WTC11 (cell line): ENCODE data around the gene CLCF1. TPM values are rescaled to one million over a fixed set of nuclear protein-coding genes. Genes with fewer than 3 reads are reported as not detected.

Source experiments
- ATAC-seq: fragments of 200-7000 bp; cut with Tn5 transposase; 2 replicates; pipeline ENCODE4 v1.10.0; 2021; ENCODE audit warnings: mild to moderate bottlenecking, moderate library complexity
- CTCF ChIA-PET: fragments of 300-600 bp; sonication (Branson Sonifier 250); formaldehyde crosslinking; loops from one replicate; lab custom pipeline; 2021; ENCODE audit warnings: antibody characterized with exemption; lab: Charles Lee
- POLR2A ChIA-PET: fragments of 350-600 bp; sonication (Branson Sonifier 250); formaldehyde crosslinking; loops from one replicate; lab custom pipeline; 2021; ENCODE audit warnings: antibody characterized with exemption; lab: Charles Lee
- DNase-seq: peaks from one replicate; pipeline ENCODE4 v3.0.0; 2021; ENCODE audit warnings: low spot score
- H3K27ac Mint-ChIP-seq: 2 replicates; pipeline ENCODE4 v1.8.0; 2021; ENCODE audit warnings: mixed read lengths
- H3K27me3 Mint-ChIP-seq: 2 replicates; pipeline ENCODE4 v1.8.0; 2021; ENCODE audit warnings: low read depth, mild to moderate bottlenecking, moderate library complexity, mixed read lengths
- H3K36me3 Mint-ChIP-seq: 2 replicates; pipeline ENCODE4 v1.8.0; 2021; ENCODE audit warnings: mixed read lengths
- H3K4me1 Mint-ChIP-seq: 2 replicates; pipeline ENCODE4 v1.8.0; 2022; ENCODE audit warnings: mixed read lengths
- H3K4me3 Mint-ChIP-seq: 2 replicates; pipeline ENCODE4 v1.8.0; 2021; ENCODE audit warnings: mild to moderate bottlenecking, moderate library complexity, mixed read lengths
- H3K9me3 Mint-ChIP-seq: 2 replicates; pipeline ENCODE4 v1.8.0; 2021; ENCODE audit warnings: mixed read lengths
- ATF1 ChIP-seq: sonication (generic); formaldehyde crosslinking; IDR thresholded peaks from 2 replicates; pipeline ENCODE4 v1.8.1; 2023; ENCODE audit warnings: mild to moderate bottlenecking, moderate library complexity, missing genetic modification reagents
- CBFB ChIP-seq: sonication (generic); formaldehyde crosslinking; IDR thresholded peaks from 2 replicates; pipeline ENCODE4 v1.8.1; 2022; ENCODE audit warnings: mild to moderate bottlenecking, low read depth, missing genetic modification reagents
- CREB1 ChIP-seq: sonication (generic); formaldehyde crosslinking; IDR thresholded peaks from 2 replicates; pipeline ENCODE4 v1.8.0; 2023; ENCODE audit warnings: mild to moderate bottlenecking, missing genetic modification reagents
- ELF4 ChIP-seq: sonication (generic); formaldehyde crosslinking; IDR thresholded peaks from 2 replicates; pipeline ENCODE4 v1.8.1; 2022; ENCODE audit warnings: low read depth, mild to moderate bottlenecking, moderate library complexity, missing genetic modification reagents
- EMX1 ChIP-seq: fragments of 250-450 bp; sonication (Bioruptor Pico); IDR thresholded peaks from 2 replicates; pipeline ENCODE4 v1.8.0; 2021; ENCODE audit warnings: mild to moderate bottlenecking
- GTF2I ChIP-seq: fragments of 250-450 bp; sonication (Bioruptor Pico); conservative IDR thresholded peaks from 2 replicates; pipeline ENCODE4 v1.4.0; 2021; ENCODE audit warnings: mild to moderate bottlenecking
- HMGA2 ChIP-seq: fragments of 250-450 bp; sonication (Bioruptor Pico); IDR thresholded peaks from 2 replicates; pipeline ENCODE4 v1.4.0; 2021; ENCODE audit warnings: mild to moderate bottlenecking, moderate library complexity
- MXD4 ChIP-seq: fragments of 250-450 bp; sonication (Bioruptor Pico); IDR thresholded peaks from 2 replicates; pipeline ENCODE4 v1.8.0; 2021; ENCODE audit warnings: mild to moderate bottlenecking, moderate library complexity, borderline replicate concordance
- NFE2L1 ChIP-seq: sonication (generic); formaldehyde crosslinking; IDR thresholded peaks from 2 replicates; pipeline ENCODE4 v1.8.1; 2023; ENCODE audit warnings: missing genetic modification reagents
- NR3C1 ChIP-seq: sonication (generic); formaldehyde crosslinking; conservative IDR thresholded peaks from 2 replicates; pipeline ENCODE4 v1.8.1; 2023; ENCODE audit warnings: low read depth, mild to moderate bottlenecking, missing genetic modification reagents
- SMAD3 ChIP-seq: sonication (generic); formaldehyde crosslinking; IDR thresholded peaks from 2 replicates; pipeline ENCODE4 v1.8.0; 2022; ENCODE audit warnings: missing genetic modification reagents, mild to moderate bottlenecking, borderline replicate concordance
- SMAD4 ChIP-seq: sonication (generic); formaldehyde crosslinking; IDR thresholded peaks from 2 replicates; pipeline ENCODE4 v1.8.0; 2022; ENCODE audit warnings: mild to moderate bottlenecking, missing genetic modification reagents
- ZNF416 ChIP-seq: fragments of 250-450 bp; sonication (Bioruptor Pico); IDR thresholded peaks from 2 replicates; pipeline ENCODE4 v1.9.0; 2021; ENCODE audit warnings: mild to moderate bottlenecking, inconsistent platforms
- ZNF423 ChIP-seq: fragments of 250-450 bp; sonication (Bioruptor Pico); IDR thresholded peaks from 2 replicates; pipeline ENCODE4 v2.1.2; 2022; ENCODE audit warnings: mild to moderate bottlenecking, moderate library complexity
- total RNA-seq: library from RNA; stranded (reverse); gene quantifications from 3 replicates; pipeline ENCODE4 v1.2.3, GENCODE V29; 2021
- TF ChIP-seq, protein P1 (sequence below): sonication (generic); formaldehyde crosslinking; IDR thresholded peaks from 2 replicates; pipeline ENCODE4 v1.8.0; 2022; ENCODE audit warnings: mild to moderate bottlenecking, missing genetic modification reagents
- TF ChIP-seq, protein P2 (sequence below): sonication (generic); formaldehyde crosslinking; IDR thresholded peaks from 2 replicates; pipeline ENCODE4 v1.8.0; 2022; ENCODE audit warnings: mild to moderate bottlenecking, missing genetic modification reagents
- TF ChIP-seq, protein P3 (sequence below): sonication (generic); formaldehyde crosslinking; IDR thresholded peaks from 2 replicates; pipeline ENCODE4 v1.8.1; 2023; ENCODE audit warnings: mild to moderate bottlenecking, moderate library complexity, missing genetic modification reagents
- TF ChIP-seq, protein P4 (sequence below): sonication (generic); formaldehyde crosslinking; conservative IDR thresholded peaks from 2 replicates; pipeline ENCODE4 v1.8.1; 2022; ENCODE audit warnings: mild to moderate bottlenecking, missing genetic modification reagents
- TF ChIP-seq, protein P5 (sequence below): fragments of 200-600 bp; IDR thresholded peaks from 2 replicates; pipeline ENCODE4 v1.8.0; 2022; ENCODE audit warnings: antibody characterized with exemption
- TF ChIP-seq, protein P6 (sequence below): sonication (generic); formaldehyde crosslinking; IDR thresholded peaks from 2 replicates; pipeline ENCODE4 v1.8.0; 2023; ENCODE audit warnings: mild to moderate bottlenecking, missing genetic modification reagents
- TF ChIP-seq, protein P7 (sequence below): fragments of 250-450 bp; sonication (Bioruptor Pico); IDR thresholded peaks from 2 replicates; pipeline ENCODE4 v2.1.2; 2022; ENCODE audit warnings: mild to moderate bottlenecking, moderate library complexity
- TF ChIP-seq, protein P8 (sequence below): sonication (generic); formaldehyde crosslinking; IDR thresholded peaks from 2 replicates; pipeline ENCODE4 v1.8.1; 2022; ENCODE audit warnings: mild to moderate bottlenecking, missing genetic modification reagents, moderate library complexity, borderline replicate concordance

The CLCF1 gene
- total RNA-seq, 1 experiment from 2014 or later, result 0.92 TPM

DNA sequence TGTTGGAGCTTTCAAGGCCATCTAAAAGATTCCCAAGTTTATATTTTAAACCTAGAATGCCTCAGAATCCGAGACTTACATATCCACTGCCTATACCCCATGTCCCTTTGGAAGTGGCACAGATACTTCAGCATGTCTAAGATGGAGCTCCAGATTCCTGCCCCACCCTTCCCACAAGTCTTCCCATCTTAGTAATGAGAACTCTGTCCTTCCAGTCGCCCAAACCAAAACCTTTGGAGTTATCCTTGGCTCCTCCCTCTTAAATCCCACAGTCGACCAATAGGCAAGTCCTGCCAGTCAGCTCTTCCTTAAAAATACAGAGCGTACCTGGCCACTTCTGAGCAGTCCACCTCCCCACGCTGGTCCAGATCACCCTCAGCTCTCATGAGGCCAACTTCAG lies 24.4 kb downstream of the CLCF1 start:
- no peaks in the 10 kb centered on the region for H3K9me3 Mint-ChIP-seq
- H3K4me3 Mint-ChIP-seq, result no peak overlapping the region
- peaks cover 18% of the 10 kb centered on the region for H3K4me1 Mint-ChIP-seq
- CTCF ChIA-PET, result interaction anchor here (0.8 to 10.1 kb wide), 5 partner anchors 27 to 87 kb away, joined by 3 to 842 read pairs (median 4); partner anchors contain the start of genes CLCF1 and RAD9A
- H3K27ac Mint-ChIP-seq, result no peak overlapping the region
- ATAC-seq (no peak), DNase-seq (no peak)
- POLR2A ChIA-PET, result no interaction called here
- no peak for TF ChIP-seq CBFB (CRISPR knock-in tag)
- TF ChIP-seq, protein P1, sequence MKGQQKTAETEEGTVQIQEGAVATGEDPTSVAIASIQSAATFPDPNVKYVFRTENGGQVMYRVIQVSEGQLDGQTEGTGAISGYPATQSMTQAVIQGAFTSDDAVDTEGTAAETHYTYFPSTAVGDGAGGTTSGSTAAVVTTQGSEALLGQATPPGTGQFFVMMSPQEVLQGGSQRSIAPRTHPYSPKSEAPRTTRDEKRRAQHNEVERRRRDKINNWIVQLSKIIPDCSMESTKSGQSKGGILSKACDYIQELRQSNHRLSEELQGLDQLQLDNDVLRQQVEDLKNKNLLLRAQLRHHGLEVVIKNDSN (CRISPR knock-in tag), result no peak
- TF ChIP-seq EMX1 (CRISPR knock-in tag), result no peak
- TF ChIP-seq ZNF416 (CRISPR knock-in tag), result no peak
- TF ChIP-seq SMAD3, result no peak
- no peak for TF ChIP-seq ELF4
- TF ChIP-seq, protein P2, sequence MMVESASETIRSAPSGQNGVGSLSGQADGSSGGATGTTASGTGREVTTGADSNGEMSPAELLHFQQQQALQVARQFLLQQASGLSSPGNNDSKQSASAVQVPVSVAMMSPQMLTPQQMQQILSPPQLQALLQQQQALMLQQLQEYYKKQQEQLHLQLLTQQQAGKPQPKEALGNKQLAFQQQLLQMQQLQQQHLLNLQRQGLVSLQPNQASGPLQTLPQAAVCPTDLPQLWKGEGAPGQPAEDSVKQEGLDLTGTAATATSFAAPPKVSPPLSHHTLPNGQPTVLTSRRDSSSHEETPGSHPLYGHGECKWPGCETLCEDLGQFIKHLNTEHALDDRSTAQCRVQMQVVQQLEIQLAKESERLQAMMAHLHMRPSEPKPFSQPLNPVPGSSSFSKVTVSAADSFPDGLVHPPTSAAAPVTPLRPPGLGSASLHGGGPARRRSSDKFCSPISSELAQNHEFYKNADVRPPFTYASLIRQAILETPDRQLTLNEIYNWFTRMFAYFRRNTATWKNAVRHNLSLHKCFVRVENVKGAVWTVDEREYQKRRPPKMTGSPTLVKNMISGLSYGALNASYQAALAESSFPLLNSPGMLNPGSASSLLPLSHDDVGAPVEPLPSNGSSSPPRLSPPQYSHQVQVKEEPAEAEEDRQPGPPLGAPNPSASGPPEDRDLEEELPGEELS (CRISPR knock-in tag), result no peak
- TF ChIP-seq, protein P3, sequence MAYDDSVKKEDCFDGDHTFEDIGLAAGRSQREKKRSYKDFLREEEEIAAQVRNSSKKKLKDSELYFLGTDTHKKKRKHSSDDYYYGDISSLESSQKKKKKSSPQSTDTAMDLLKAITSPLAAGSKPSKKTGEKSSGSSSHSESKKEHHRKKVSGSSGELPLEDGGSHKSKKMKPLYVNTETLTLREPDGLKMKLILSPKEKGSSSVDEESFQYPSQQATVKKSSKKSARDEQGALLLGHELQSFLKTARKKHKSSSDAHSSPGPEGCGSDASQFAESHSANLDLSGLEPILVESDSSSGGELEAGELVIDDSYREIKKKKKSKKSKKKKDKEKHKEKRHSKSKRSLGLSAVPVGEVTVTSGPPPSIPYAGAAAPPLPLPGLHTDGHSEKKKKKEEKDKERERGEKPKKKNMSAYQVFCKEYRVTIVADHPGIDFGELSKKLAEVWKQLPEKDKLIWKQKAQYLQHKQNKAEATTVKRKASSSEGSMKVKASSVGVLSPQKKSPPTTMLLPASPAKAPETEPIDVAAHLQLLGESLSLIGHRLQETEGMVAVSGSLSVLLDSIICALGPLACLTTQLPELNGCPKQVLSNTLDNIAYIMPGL (CRISPR knock-in tag), result no peak
- TF ChIP-seq SMAD4 (CRISPR knock-in tag), result no peak
- no peak for TF ChIP-seq CREB1 (CRISPR knock-in tag)
- TF ChIP-seq MXD4 (CRISPR knock-in tag), result no peak
- H3K36me3 Mint-ChIP-seq, result no peaks in the 10 kb centered on the region
- H3K27me3 Mint-ChIP-seq, result no peaks in the 10 kb centered on the region; the same call in 1 of the 2 replicates

DNA sequence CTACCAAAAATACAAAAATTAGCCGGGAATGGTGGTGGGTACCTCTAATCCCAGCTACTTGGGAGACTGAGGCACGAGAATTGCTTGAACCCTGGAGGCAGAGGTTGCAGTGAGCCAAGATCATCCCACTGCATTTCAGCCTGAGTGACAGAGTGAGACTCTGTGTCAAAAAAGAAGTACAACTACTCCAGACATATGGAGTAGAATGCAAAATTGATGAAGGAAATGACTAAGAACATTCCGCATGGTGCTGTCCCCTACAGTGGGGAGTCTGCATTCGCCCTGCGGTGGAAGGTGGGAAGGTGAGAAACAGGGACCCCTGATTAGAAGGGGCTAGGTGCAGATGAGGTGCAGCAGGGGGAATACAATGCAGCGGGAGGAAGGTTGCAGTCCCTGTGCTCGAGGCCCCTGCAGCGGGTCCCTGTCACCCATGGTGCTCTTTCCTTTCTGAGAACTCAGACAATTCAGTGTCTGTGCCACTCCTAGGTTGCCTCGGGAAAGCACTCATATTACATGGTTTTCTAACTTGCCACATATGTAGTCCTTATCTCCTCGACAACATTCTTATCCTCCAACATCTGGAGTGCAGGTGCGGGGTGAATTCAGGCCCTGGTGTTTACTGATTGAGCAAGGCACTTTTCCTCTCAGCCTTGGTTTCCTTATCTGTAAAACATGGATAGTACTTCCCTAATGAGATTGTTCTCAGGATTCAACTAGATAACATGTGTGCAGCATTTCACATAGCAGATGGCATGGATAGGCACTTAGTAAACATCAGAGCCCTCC lies 25.2 kb downstream of the CLCF1 start:
- ChIA-PET CTCF (interaction anchor here (1.2 to 10.1 kb wide), 3 partner anchors 23 to 33 kb away, joined by 3 to 842 read pairs (median 61); partner anchors contain the start of gene CLCF1), POLR2A (no interaction called here)
- H3K4me1 Mint-ChIP-seq, result peaks cover 15% of the 10 kb centered on the region
- H3K36me3 Mint-ChIP-seq, result no peaks in the 10 kb centered on the region
- H3K4me3 Mint-ChIP-seq, result no peak overlapping the region
- ATAC-seq (no peak), DNase-seq (no peak)
- no peak overlapping the region for H3K27ac Mint-ChIP-seq
- no peaks in the 10 kb centered on the region for H3K9me3 Mint-ChIP-seq
- no peaks in the 10 kb centered on the region; the same call in 1 of the 2 replicates for H3K27me3 Mint-ChIP-seq
- TF ChIP-seq GTF2I (CRISPR knock-in tag) (no peak), ZNF423 (CRISPR knock-in tag) (no peak), HMGA2 (CRISPR knock-in tag) (no peak), SMAD3 (no peak), SMAD4 (CRISPR knock-in tag) (no peak), MXD4 (CRISPR knock-in tag) (no peak), NFE2L1 (CRISPR knock-in tag) (no peak), ATF1 (CRISPR knock-in tag) (no peak), NR3C1 (CRISPR knock-in tag) (no peak)
- TF ChIP-seq, protein P4, sequence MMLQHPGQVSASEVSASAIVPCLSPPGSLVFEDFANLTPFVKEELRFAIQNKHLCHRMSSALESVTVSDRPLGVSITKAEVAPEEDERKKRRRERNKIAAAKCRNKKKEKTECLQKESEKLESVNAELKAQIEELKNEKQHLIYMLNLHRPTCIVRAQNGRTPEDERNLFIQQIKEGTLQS, result no peak
- TF ChIP-seq, protein P5, sequence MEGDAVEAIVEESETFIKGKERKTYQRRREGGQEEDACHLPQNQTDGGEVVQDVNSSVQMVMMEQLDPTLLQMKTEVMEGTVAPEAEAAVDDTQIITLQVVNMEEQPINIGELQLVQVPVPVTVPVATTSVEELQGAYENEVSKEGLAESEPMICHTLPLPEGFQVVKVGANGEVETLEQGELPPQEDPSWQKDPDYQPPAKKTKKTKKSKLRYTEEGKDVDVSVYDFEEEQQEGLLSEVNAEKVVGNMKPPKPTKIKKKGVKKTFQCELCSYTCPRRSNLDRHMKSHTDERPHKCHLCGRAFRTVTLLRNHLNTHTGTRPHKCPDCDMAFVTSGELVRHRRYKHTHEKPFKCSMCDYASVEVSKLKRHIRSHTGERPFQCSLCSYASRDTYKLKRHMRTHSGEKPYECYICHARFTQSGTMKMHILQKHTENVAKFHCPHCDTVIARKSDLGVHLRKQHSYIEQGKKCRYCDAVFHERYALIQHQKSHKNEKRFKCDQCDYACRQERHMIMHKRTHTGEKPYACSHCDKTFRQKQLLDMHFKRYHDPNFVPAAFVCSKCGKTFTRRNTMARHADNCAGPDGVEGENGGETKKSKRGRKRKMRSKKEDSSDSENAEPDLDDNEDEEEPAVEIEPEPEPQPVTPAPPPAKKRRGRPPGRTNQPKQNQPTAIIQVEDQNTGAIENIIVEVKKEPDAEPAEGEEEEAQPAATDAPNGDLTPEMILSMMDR, result no peak
- TF ChIP-seq, protein P6, sequence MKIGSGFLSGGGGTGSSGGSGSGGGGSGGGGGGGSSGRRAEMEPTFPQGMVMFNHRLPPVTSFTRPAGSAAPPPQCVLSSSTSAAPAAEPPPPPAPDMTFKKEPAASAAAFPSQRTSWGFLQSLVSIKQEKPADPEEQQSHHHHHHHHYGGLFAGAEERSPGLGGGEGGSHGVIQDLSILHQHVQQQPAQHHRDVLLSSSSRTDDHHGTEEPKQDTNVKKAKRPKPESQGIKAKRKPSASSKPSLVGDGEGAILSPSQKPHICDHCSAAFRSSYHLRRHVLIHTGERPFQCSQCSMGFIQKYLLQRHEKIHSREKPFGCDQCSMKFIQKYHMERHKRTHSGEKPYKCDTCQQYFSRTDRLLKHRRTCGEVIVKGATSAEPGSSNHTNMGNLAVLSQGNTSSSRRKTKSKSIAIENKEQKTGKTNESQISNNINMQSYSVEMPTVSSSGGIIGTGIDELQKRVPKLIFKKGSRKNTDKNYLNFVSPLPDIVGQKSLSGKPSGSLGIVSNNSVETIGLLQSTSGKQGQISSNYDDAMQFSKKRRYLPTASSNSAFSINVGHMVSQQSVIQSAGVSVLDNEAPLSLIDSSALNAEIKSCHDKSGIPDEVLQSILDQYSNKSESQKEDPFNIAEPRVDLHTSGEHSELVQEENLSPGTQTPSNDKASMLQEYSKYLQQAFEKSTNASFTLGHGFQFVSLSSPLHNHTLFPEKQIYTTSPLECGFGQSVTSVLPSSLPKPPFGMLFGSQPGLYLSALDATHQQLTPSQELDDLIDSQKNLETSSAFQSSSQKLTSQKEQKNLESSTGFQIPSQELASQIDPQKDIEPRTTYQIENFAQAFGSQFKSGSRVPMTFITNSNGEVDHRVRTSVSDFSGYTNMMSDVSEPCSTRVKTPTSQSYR (CRISPR knock-in tag), result no peak
- TF ChIP-seq, protein P7, sequence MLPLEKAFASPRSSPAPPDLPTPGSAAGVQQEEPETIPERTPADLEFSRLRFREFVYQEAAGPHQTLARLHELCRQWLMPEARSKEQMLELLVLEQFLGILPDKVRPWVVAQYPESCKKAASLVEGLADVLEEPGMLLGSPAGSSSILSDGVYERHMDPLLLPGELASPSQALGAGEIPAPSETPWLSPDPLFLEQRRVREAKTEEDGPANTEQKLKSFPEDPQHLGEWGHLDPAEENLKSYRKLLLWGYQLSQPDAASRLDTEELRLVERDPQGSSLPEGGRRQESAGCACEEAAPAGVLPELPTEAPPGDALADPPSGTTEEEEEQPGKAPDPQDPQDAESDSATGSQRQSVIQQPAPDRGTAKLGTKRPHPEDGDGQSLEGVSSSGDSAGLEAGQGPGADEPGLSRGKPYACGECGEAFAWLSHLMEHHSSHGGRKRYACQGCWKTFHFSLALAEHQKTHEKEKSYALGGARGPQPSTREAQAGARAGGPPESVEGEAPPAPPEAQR (CRISPR knock-in tag), result no peak
- TF ChIP-seq, protein P8, sequence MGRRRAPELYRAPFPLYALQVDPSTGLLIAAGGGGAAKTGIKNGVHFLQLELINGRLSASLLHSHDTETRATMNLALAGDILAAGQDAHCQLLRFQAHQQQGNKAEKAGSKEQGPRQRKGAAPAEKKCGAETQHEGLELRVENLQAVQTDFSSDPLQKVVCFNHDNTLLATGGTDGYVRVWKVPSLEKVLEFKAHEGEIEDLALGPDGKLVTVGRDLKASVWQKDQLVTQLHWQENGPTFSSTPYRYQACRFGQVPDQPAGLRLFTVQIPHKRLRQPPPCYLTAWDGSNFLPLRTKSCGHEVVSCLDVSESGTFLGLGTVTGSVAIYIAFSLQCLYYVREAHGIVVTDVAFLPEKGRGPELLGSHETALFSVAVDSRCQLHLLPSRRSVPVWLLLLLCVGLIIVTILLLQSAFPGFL (CRISPR knock-in tag), result no peak
